Peyer's patch (tissue), 4 donors: Measurements from ENCODE around the gene PABPN1L. TPM values are rescaled to one million over a fixed set of nuclear protein-coding genes. Genes with fewer than 3 reads are reported as not detected.

Experiments used
- DNase-seq, 3 donors: peaks; one replicate each; pipeline ENCODE4 v3.0.0-alpha.2; 2017 to 2019
- H3K27ac ChIP-seq, 4 donors: fragments of 200-600 bp; sonication (generic); one replicate each; pipeline ENCODE4 v1.5.1; 2016 to 2019
- H3K27me3 ChIP-seq, 2 donors: fragments of 200-600 bp; sonication (generic); one replicate each; pipeline ENCODE4 v1.5.1; 2019
- H3K36me3 ChIP-seq, 3 donors: fragments of 200-600 bp; sonication (generic); one replicate each; pipeline ENCODE4 v1.5.1; 2016 to 2019
- H3K4me1 ChIP-seq, 4 donors: fragments of 200-600 bp; sonication (generic); one replicate each; pipeline ENCODE4 v1.5.1; 2016 to 2019
- H3K4me3 ChIP-seq, 4 donors: fragments of 200-600 bp; sonication (generic); 1 replicate in 3 of 4; 2 replicates in 1 of 4; pipeline ENCODE4 v1.5.1; 2016 to 2019; ENCODE audit warnings: mild to moderate bottlenecking in 1 of 4
- H3K9me3 ChIP-seq, 4 donors: fragments of 200-600 bp; sonication (generic); one replicate each; pipeline ENCODE4 v1.5.1; 2016 to 2019; ENCODE audit warnings: mild to moderate bottlenecking in 1 of 4
- CTCF ChIP-seq, 6 experiments: fragments of 450-650 bp in 4 of 6; fragments of 200-600 bp in 2 of 6; sonication (generic) in 1 of 6; IDR thresholded peaks; one replicate each; pipeline ENCODE4 v1.5.1; 2017 to 2019; ENCODE audit warnings: antibody characterized with exemption in 6 of 6, mild to moderate bottlenecking in 3 of 6, moderate library complexity in 1 of 6
- POLR2A ChIP-seq, 2 donors: fragments of 450-650 bp; IDR thresholded peaks; one replicate each; pipeline ENCODE4 v1.5.1; 2017; ENCODE audit warnings: antibody characterized with exemption in 2 of 2, mild to moderate bottlenecking in 2 of 2, moderate library complexity in 2 of 2
- total RNA-seq, 4 donors: library from RNA; depleted of rRNA; stranded (reverse); fragments of >200 nt; gene quantifications; one replicate each; pipeline ENCODE4 v1.1.0, GENCODE V29; 2016

The PABPN1L gene
- total RNA-seq, 4 donors from 2014 or later = not detected

GRCh38 chr16:88877564-88878289 lies 11.3 kb upstream of the PABPN1L start:
- H3K27me3 ChIP-seq = no peaks in the 10 kb centered on the region
- H3K9me3 ChIP-seq = no peaks in the 10 kb centered on the region
- TF ChIP-seq POLR2A (IDR thresholded peaks at IDR 0.05) = no peak
- H3K36me3 ChIP-seq = peaks cover 0 to 4% (median 0%) of the 10 kb centered on the region in 3 donors
- no peak for DNase-seq
- H3K4me3 ChIP-seq = no peak overlapping the region
- H3K4me1 ChIP-seq = peaks cover 0 to 18% (median 2%) of the 10 kb centered on the region in 4 donors
- H3K27ac ChIP-seq = no peak overlapping the region

GRCh38 chr16:88876942-88877526 lies 10.6 kb upstream of the PABPN1L start:
- H3K27me3 ChIP-seq = no peaks in the 10 kb centered on the region
- no peak for DNase-seq
- H3K4me3 ChIP-seq = no peak overlapping the region
- no peaks in the 10 kb centered on the region for H3K9me3 ChIP-seq
- H3K27ac ChIP-seq = no peak overlapping the region
- H3K36me3 ChIP-seq = peaks cover 0 to 4% (median 0%) of the 10 kb centered on the region in 3 donors
- H3K4me1 ChIP-seq = peaks cover 0 to 16% (median 2%) of the 10 kb centered on the region in 4 donors
- TF ChIP-seq CTCF (IDR thresholded peaks at IDR 0.05) (no peak), POLR2A (IDR thresholded peaks at IDR 0.05) (no peak)

DNA sequence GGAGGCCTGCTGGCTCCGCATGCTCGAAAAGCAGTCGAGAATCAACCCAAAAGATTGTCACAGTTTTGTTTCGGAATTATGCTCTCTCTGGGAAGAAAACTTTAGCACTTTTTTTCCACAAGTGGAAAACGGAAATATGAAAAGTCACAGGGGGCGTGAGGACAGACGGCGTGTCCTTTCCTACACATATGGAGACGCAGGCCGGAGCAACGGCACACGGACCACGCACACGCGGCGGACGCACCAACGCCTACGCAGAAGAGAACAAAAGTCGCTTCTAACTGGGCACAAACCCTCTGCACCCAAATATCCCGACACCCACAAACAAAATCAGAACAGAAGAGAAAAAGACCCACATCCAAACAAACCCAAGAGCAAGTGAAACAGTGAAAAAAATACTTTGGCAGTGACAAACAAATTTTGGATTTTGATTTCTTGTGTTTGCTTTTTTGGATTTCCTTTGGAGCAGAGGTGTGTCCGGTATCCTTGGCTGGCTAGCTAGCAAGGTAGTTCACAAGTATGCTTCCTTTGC lies 9.3 kb upstream of the PABPN1L start:
- H3K27ac ChIP-seq = no peak overlapping the region
- TF ChIP-seq POLR2A (IDR thresholded peaks at IDR 0.05) = no peak
- no peak for TF ChIP-seq CTCF (IDR thresholded peaks at IDR 0.05)
- peaks cover 2 to 3% (median 3%) of the 10 kb centered on the region in 4 donors for H3K4me1 ChIP-seq
- no peak for DNase-seq
- peaks cover 0 to 2% (median 0%) of the 10 kb centered on the region in 3 donors for H3K36me3 ChIP-seq
- H3K27me3 ChIP-seq = no peaks in the 10 kb centered on the region
- no peaks in the 10 kb centered on the region for H3K9me3 ChIP-seq
- no peak overlapping the region for H3K4me3 ChIP-seq

DNA sequence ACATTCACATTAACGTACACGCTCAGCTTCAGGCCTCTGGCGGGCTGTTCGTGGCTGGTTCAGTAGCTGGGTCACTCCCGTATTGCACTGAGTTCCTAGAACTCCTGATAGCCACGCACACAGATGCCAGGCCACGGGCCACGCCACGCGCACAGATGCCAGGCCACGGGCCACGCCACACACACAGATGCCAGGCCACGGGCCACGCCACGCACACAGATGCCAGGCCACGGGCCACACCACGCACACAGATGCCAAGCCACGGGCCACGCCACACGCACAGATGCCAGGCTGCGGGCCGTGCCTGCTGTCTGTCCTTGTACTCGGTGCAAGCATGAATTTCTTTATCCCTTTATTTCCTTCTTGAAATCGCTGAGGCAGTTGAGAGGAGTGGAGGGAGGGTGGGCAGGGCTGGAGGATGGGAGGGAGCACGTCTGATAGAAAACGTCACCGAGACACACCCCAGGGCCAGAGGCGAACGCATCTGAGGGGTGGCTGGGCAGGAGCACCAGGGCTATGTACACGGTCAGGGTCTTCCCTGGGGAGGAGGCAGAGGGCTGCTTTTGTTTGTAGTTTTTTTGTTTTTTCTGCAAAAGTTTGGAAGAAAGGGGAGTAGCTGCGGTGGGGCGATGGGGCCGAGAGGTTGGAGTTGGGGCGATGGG lies 8.6 kb upstream of the PABPN1L start:
- no peaks in the 10 kb centered on the region for H3K36me3 ChIP-seq
- no peak overlapping the region for H3K4me3 ChIP-seq
- TF ChIP-seq CTCF (IDR thresholded peaks at IDR 0.05) (no peak), POLR2A (IDR thresholded peaks at IDR 0.05) (no peak)
- H3K27ac ChIP-seq = no peak overlapping the region
- no peaks in the 10 kb centered on the region for H3K27me3 ChIP-seq
- no peaks in the 10 kb centered on the region for H3K9me3 ChIP-seq
- peaks cover 0 to 5% (median 2%) of the 10 kb centered on the region in 4 donors for H3K4me1 ChIP-seq
- no peak for DNase-seq

GRCh38 chr16:88872650-88873331 lies 6.3 kb upstream of the PABPN1L start:
- Histone ChIP-seq H3K4me3 (no peak overlapping the region), H3K9me3 (no peaks in the 10 kb centered on the region), H3K4me1 (peaks cover 0 to 5% (median 2%) of the 10 kb centered on the region in 4 donors), H3K36me3 (no peaks in the 10 kb centered on the region), H3K27ac (no peak overlapping the region), H3K27me3 (no peaks in the 10 kb centered on the region)
- DNase-seq = no peak
- TF ChIP-seq CTCF (IDR thresholded peaks at IDR 0.05) (no peak), POLR2A (IDR thresholded peaks at IDR 0.05) (no peak)
